Bronchial epithelial cell (primary cell): ENCODE data around the gene SLC23A2. TPM values are rescaled to one million over a fixed set of nuclear protein-coding genes. Genes with fewer than 3 reads are reported as not detected.

Experiments
- DNase-seq: peaks from one replicate; pipeline ENCODE4 v3.0.0-alpha.2; 2010; ENCODE audit warnings: low read depth
- FAIRE-seq: peaks from 2 replicates; lab custom pipeline; 2011; peaks lifted over from hg19 to GRCh38; lab: Jason Lieb, UNC
- H3K27me3 ChIP-seq: 2 replicates; pipeline ENCODE4 v1.5.1; 2011; ENCODE audit warnings: low read length; ENCODE audit not compliant: control insufficient read depth, insufficient read depth
- H3K36me3 ChIP-seq: 2 replicates; pipeline ENCODE4 v1.5.1; 2011; ENCODE audit warnings: low read length; ENCODE audit not compliant: control insufficient read depth, insufficient read depth
- H3K4me3 ChIP-seq: 2 replicates; pipeline ENCODE4 v1.5.1; 2011; ENCODE audit warnings: mild to moderate bottlenecking, low read depth, low read length, control low read depth
- CTCF ChIP-seq: IDR thresholded peaks from 2 replicates; pipeline ENCODE4 v1.5.1; 2011; ENCODE audit warnings: mild to moderate bottlenecking, moderate library complexity, low read length, control low read depth, inconsistent platforms; ENCODE audit not compliant: insufficient read depth, severe bottlenecking
- total RNA-seq: library from RNA; depleted of rRNA; stranded (reverse); fragments of >200 nt; gene quantifications from 2 replicates; pipeline ENCODE4 v1.2.1, GENCODE V29; 2014

The SLC23A2 gene
- total RNA-seq, 1 donor from 2014 or later = 7.6 TPM

GRCh38 chr20:4989570-4989969 is 11.7 kb downstream of the SLC23A2 start:
- Histone ChIP-seq H3K27me3 (no peaks in the 10 kb centered on the region), H3K4me3 (no peak overlapping the region), H3K36me3 (no peaks in the 10 kb centered on the region)
- DNase-seq = no peak
- TF ChIP-seq CTCF = no peak
- no peak for FAIRE-seq

- no peak for TF ChIP-seq CTCF
- DNase-seq = no peak
- no peak for FAIRE-seq
- Histone ChIP-seq H3K4me3 (no peak overlapping the region), H3K27me3 (no peaks in the 10 kb centered on the region), H3K36me3 (no peaks in the 10 kb centered on the region)
Observed at GRCh38 chr20:4987130-4987529, 14.2 kb downstream of the SLC23A2 start.

- DNase-seq = no peak
- Histone ChIP-seq H3K27me3 (no peaks in the 10 kb centered on the region), H3K36me3 (no peaks in the 10 kb centered on the region), H3K4me3 (no peak overlapping the region)
- TF ChIP-seq CTCF = no peak
- no peak for FAIRE-seq
Observed at GRCh38 chr20:4985658-4986057, 15.7 kb downstream of the SLC23A2 start.

- H3K36me3 ChIP-seq = no peaks in the 10 kb centered on the region
- no peak for TF ChIP-seq CTCF
- H3K27me3 ChIP-seq = no peaks in the 10 kb centered on the region
- no peak for FAIRE-seq
- no peak overlapping the region for H3K4me3 ChIP-seq
- no peak for DNase-seq
Observed at GRCh38 chr20:4982281-4982680, 19.0 kb downstream of the SLC23A2 start.

- no peak for TF ChIP-seq CTCF
- FAIRE-seq (no peak), DNase-seq (no peak)
- H3K4me3 ChIP-seq = no peak overlapping the region
- no peaks in the 10 kb centered on the region for H3K36me3 ChIP-seq
- no peaks in the 10 kb centered on the region for H3K27me3 ChIP-seq
Observed at GRCh38 chr20:4979841-4980410, 21.4 kb downstream of the SLC23A2 start.
